PC-9 (cell line): ENCODE measurements around the gene KAT6B. TPM values are rescaled to one million over a fixed set of nuclear protein-coding genes. Genes with fewer than 3 reads are reported as not detected.

Experiments used
- BruUV-seq: library from RNA; stranded (reverse); fragments of 400-500 nt; replicated peaks from 2 replicates; lab custom pipeline; 2021; lab: Mats Ljungman, UMichigan
- CTCF ChIA-PET: fragments of 300-600 bp; sonication (Branson Sonifier 250); formaldehyde crosslinking; loops from one replicate; lab custom pipeline; 2022; ENCODE audit warnings: antibody characterized with exemption; lab: Charles Lee
- POLR2A ChIA-PET: fragments of 300-600 bp; sonication (Branson Sonifier 250); formaldehyde crosslinking; loops from one replicate; lab custom pipeline; 2022; ENCODE audit warnings: antibody characterized with exemption; ENCODE audit not compliant: unreplicated experiment; lab: Charles Lee
- DNase-seq, 2 experiments: peaks; one replicate each; pipeline versions ENCODE4 v3.0.0 to v3.0.0-alpha.2; 2015 to 2022; ENCODE audit warnings: mixed read lengths in 1 of 2
- H2AFZ ChIP-seq: fragments of 200-600 bp; sonication (generic); 2 replicates; pipeline ENCODE4 v1.8.1; 2017; ENCODE audit warnings: antibody characterized with exemption
- H3F3A ChIP-seq: fragments of 200-600 bp; sonication (generic); 2 replicates; pipeline ENCODE4 v1.8.1; 2017; ENCODE audit warnings: antibody characterized with exemption, mild to moderate bottlenecking, low read depth; ENCODE audit not compliant: insufficient read depth
- H3K27ac ChIP-seq: fragments of 200-600 bp; sonication (generic); 2 replicates; pipeline ENCODE4 v1.6.1; 2016; ENCODE audit warnings: mixed run types
- H3K27me3 ChIP-seq: fragments of 200-600 bp; sonication (generic); 2 replicates; pipeline ENCODE4 v1.6.1; 2016; ENCODE audit warnings: low read depth, mixed run types; ENCODE audit not compliant: insufficient read depth
- H3K36me3 ChIP-seq: fragments of 200-600 bp; sonication (generic); 2 replicates; pipeline ENCODE4 v1.6.1; 2016; ENCODE audit warnings: low read depth, mixed run types
- H3K4me1 ChIP-seq: fragments of 200-600 bp; sonication (generic); replicated peaks from 2 replicates; pipeline ENCODE4 v1.6.1; 2016; ENCODE audit warnings: mixed run types; ENCODE audit not compliant: insufficient read depth
- H3K4me2 ChIP-seq: fragments of 200-600 bp; sonication (generic); 2 replicates; pipeline ENCODE4 v1.6.1; 2017; ENCODE audit warnings: mixed run types
- H3K4me3 ChIP-seq: fragments of 200-600 bp; sonication (generic); 2 replicates; pipeline ENCODE4 v1.6.1; 2016; ENCODE audit warnings: mixed run types
- H3K79me2 ChIP-seq: fragments of 200-600 bp; sonication (generic); 2 replicates; pipeline ENCODE4 v1.6.1; 2017; ENCODE audit warnings: low read depth, mixed run types
- H3K9me2 ChIP-seq: fragments of 200-600 bp; sonication (generic); 2 replicates; pipeline ENCODE4 v1.8.1; 2017; ENCODE audit warnings: mild to moderate bottlenecking; ENCODE audit not compliant: insufficient read depth
- H3K9me3 ChIP-seq: fragments of 200-600 bp; sonication (generic); 2 replicates; pipeline ENCODE4 v1.8.1; 2016; ENCODE audit warnings: low read depth; ENCODE audit not compliant: insufficient read depth
- H4K20me1 ChIP-seq: fragments of 200-600 bp; sonication (generic); 2 replicates; pipeline ENCODE4 v1.8.1; 2017; ENCODE audit not compliant: insufficient read depth
- EZH2 ChIP-seq: fragments of 200-600 bp; sonication (generic); IDR thresholded peaks from 2 replicates; pipeline ENCODE4 v1.8.0; 2017; ENCODE audit warnings: antibody characterized with exemption, low read depth
- intact Hi-C: fragments of 100-400 bp; cut with micrococcal nuclease; formaldehyde crosslinking; loops from one replicate; pipeline ENCODE4 v1.10.0; 2022; ENCODE audit not compliant: unreplicated experiment
- total RNA-seq: library from RNA; stranded (reverse); gene quantifications from 2 replicates; pipeline ENCODE4 v1.2.3, GENCODE V29; 2021
- TF ChIP-seq, protein P1 (sequence below): fragments of 200-600 bp; sonication (generic); conservative IDR thresholded peaks from 2 replicates; pipeline ENCODE4 v1.6.1; 2017; ENCODE audit warnings: mixed run types, antibody characterized with exemption, mild to moderate bottlenecking, moderate library complexity

The KAT6B gene
- total RNA-seq, 1 experiment from 2014 or later: 30.9 TPM

DNA sequence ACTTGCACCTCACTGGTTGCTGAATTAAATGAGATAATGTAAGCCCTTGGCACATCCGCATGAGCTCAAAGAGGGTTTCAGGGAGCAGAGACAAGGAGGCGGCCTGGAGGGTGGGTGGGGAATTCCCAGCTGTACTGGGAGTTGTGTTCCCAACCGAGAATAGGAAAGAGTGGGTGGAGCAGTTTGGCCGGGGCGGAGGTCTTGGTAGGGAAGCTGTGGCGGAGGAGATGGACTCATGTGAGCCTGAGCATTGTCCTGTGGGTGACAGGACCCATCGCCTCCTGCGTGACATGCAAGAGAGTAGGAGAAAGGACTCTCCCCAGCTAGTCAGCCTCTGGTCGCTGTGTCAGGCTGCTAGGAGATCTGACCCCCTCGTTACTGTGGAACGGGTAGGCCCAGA lies 244.1 kb downstream of the KAT6B start:
- POLR2A ChIA-PET: no interaction called here
- Histone ChIP-seq H3K27ac (no peak overlapping the region), H3F3A (no peaks in the 10 kb centered on the region), H3K27me3 (no peaks in the 10 kb centered on the region), H3K79me2 (no peaks in the 10 kb centered on the region), H3K4me2 (no peak overlapping the region), H3K9me2 (no peaks in the 10 kb centered on the region), H3K36me3 (no peaks in the 10 kb centered on the region), H3K4me1 (no peaks in the 10 kb centered on the region), H2AFZ (no peak overlapping the region), H4K20me1 (no peaks in the 10 kb centered on the region), H3K9me3 (no peaks in the 10 kb centered on the region), H3K4me3 (no peak overlapping the region)
- CTCF ChIA-PET: no interaction called here
- no peak for DNase-seq
- no TSS peak for BruUV-seq
- TF ChIP-seq, protein P1, sequence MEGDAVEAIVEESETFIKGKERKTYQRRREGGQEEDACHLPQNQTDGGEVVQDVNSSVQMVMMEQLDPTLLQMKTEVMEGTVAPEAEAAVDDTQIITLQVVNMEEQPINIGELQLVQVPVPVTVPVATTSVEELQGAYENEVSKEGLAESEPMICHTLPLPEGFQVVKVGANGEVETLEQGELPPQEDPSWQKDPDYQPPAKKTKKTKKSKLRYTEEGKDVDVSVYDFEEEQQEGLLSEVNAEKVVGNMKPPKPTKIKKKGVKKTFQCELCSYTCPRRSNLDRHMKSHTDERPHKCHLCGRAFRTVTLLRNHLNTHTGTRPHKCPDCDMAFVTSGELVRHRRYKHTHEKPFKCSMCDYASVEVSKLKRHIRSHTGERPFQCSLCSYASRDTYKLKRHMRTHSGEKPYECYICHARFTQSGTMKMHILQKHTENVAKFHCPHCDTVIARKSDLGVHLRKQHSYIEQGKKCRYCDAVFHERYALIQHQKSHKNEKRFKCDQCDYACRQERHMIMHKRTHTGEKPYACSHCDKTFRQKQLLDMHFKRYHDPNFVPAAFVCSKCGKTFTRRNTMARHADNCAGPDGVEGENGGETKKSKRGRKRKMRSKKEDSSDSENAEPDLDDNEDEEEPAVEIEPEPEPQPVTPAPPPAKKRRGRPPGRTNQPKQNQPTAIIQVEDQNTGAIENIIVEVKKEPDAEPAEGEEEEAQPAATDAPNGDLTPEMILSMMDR: no peak
- no peak for TF ChIP-seq EZH2
- intact Hi-C loops: no loop called here

- Histone ChIP-seq H3K4me1 (no peaks in the 10 kb centered on the region), H3F3A (no peaks in the 10 kb centered on the region), H3K9me2 (no peaks in the 10 kb centered on the region), H3K9me3 (no peaks in the 10 kb centered on the region), H3K27ac (no peak overlapping the region), H3K4me3 (no peak overlapping the region), H3K36me3 (no peaks in the 10 kb centered on the region), H3K4me2 (no peak overlapping the region), H4K20me1 (no peaks in the 10 kb centered on the region), H3K79me2 (no peaks in the 10 kb centered on the region), H2AFZ (no peak overlapping the region), H3K27me3 (no peaks in the 10 kb centered on the region)
- TF ChIP-seq, protein P1: no peak
- TF ChIP-seq EZH2: no peak
- DNase-seq: no peak
- intact Hi-C loops: no loop called here
- POLR2A ChIA-PET: no interaction called here
- no TSS peak for BruUV-seq
- CTCF ChIA-PET: no interaction called here
Observed at GRCh38 chr10:75070961-75071428, 244.6 kb downstream of the KAT6B start.

- Histone ChIP-seq H3K9me3 (no peaks in the 10 kb centered on the region), H3K4me3 (no peak overlapping the region), H3K27me3 (no peaks in the 10 kb centered on the region), H3F3A (no peaks in the 10 kb centered on the region), H3K9me2 (no peaks in the 10 kb centered on the region), H3K4me1 (no peaks in the 10 kb centered on the region), H3K36me3 (no peaks in the 10 kb centered on the region), H2AFZ (no peak overlapping the region), H3K79me2 (no peaks in the 10 kb centered on the region), H3K4me2 (no peak overlapping the region), H4K20me1 (no peaks in the 10 kb centered on the region), H3K27ac (no peak overlapping the region)
- POLR2A ChIA-PET: no interaction called here
- TF ChIP-seq, protein P1: no peak
- no peak for TF ChIP-seq EZH2
- no peak for DNase-seq
- CTCF ChIA-PET: no interaction called here
- intact Hi-C loops: no loop called here
- BruUV-seq: no TSS peak
Observed at GRCh38 chr10:75071756-75072155, 245.4 kb downstream of the KAT6B start.
